Measurements from ENCODE around the gene ZNF124.

ZNF124 gene

GRCh38 chr1:247111700-247112478 lies 59.9 kb downstream of the ZNF124 start:
- peak; percentile 69 for DNase-seq

DNA sequence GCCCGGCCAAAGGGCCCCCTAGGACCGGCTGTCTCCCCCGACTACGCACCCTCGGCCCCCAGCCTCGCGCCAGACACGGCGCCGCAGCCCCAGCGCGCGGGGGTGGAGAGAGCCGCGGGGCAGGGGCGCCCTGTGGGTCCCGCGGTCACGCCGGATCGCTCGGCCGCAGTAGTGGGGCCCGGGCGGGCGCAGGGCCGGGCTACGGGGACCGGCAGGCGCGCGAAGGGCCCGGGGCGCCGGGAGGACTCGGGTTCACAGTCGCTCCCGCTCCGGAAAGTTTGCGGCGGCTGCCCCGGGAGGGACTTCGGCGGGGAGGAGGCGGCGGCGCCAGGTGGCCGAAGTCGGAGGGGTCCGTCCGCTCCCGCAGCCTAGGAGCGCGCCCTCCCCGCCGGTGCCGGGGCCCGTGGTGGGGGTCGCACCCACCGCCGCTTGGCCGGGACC lies 60.5 kb downstream of the ZNF124 start:
- DNase-seq: peak; percentile 23

DNA sequence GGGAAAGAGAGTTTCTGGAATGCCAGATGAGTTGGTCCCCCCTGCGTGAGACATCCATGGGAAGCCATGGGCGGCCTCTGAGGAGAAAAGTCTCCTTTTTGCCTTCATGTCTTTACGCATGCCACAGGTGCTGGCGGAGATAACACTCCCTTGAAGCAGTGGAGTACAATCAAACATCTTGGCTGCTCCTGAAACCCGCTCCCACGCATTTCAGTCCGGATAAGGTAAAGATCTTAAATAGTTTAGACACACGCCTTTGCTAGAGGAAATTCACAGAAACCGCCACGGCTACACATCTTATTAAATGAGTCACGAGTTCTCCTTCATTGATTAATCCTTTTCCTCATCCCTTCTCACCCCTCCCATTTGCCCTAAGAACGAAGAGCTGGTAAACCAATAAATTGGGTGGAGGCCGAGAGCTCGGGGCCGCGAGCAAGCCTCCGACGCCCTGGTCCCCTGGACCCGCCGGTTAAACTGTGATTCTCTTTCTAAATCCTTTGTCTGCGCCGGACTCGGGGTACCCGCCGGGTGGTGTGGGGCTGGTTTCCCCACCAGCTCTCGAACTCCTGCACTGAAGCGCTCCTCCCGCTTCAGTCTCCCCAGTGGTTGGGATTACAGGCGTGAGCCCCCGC lies 61.1 kb downstream of the ZNF124 start:
- peak; percentile 30 for DNase-seq

- no peak for DNase-seq
Measured at GRCh38 chr1:247107694-247108093, 64.1 kb downstream of the ZNF124 start.

GRCh38 chr1:247105966-247106365 lies 65.9 kb downstream of the ZNF124 start:
- no peak for DNase-seq

Measured in EL (cell line).